Measurements from ENCODE around the gene VSIG8.

DNA sequence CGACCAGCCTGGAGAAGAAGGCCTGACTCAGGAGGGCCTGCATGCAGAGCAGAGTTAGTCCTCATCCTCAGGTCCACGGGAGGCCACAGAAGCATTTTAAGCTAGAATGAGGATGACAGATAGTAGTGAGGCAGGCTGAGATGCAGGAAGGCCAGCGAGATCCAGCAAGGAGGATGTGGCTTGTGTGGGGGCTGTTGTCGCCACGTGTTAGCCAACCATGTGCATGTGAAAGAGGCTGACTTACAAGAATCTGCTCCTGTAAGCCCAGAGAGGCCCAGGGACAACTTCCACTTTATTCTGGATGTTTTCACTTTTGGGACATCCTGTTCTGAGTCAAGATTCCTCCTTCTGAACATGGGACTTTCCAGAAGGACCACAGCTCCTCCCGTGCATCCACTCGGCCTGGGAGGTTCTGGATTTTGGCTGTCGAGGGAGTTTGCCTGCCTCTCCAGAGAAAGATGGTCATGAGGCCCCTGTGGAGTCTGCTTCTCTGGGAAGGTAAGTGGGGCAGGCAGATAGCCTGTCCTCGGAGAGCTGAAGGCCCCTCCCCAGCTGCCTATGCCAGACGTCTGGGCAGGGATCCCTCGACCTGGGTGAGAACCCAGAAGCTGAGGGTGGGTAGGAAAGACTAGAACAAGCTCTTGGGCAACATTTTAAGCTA is 35.9 kb downstream of the VSIG8 start, which contains the start of gene SLAMF8:
- TF ChIP-seq, protein P1, sequence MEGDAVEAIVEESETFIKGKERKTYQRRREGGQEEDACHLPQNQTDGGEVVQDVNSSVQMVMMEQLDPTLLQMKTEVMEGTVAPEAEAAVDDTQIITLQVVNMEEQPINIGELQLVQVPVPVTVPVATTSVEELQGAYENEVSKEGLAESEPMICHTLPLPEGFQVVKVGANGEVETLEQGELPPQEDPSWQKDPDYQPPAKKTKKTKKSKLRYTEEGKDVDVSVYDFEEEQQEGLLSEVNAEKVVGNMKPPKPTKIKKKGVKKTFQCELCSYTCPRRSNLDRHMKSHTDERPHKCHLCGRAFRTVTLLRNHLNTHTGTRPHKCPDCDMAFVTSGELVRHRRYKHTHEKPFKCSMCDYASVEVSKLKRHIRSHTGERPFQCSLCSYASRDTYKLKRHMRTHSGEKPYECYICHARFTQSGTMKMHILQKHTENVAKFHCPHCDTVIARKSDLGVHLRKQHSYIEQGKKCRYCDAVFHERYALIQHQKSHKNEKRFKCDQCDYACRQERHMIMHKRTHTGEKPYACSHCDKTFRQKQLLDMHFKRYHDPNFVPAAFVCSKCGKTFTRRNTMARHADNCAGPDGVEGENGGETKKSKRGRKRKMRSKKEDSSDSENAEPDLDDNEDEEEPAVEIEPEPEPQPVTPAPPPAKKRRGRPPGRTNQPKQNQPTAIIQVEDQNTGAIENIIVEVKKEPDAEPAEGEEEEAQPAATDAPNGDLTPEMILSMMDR (IDR thresholded peaks at IDR 0.05), result no peak
- no peak for TF ChIP-seq POLR2A (IDR thresholded peaks at IDR 0.05)

Data from ovary (tissue), 3 donors.